ENCODE data around the gene ZNF516.

The ZNF516 gene

DNA sequence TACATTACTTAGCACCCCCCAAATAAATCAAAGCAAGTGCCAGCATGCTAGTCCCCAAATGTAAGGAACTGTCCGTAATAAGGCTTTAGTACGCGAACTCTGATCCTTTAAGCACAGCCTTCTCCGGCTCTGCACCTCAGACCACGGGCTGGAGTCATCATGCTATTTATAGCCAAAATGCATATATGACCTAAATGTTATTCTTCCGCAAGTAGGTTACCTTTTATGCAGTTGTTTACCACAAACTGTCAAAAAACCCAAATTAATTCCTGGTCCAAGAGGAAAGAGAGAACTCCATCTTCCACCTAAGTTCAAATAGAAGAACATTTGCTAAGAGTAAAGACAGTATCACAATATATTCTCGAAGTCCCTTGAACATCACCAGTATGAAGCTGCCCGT lies 42.7 kb downstream of the ZNF516 start:
- DNase-seq: no peak

DNA sequence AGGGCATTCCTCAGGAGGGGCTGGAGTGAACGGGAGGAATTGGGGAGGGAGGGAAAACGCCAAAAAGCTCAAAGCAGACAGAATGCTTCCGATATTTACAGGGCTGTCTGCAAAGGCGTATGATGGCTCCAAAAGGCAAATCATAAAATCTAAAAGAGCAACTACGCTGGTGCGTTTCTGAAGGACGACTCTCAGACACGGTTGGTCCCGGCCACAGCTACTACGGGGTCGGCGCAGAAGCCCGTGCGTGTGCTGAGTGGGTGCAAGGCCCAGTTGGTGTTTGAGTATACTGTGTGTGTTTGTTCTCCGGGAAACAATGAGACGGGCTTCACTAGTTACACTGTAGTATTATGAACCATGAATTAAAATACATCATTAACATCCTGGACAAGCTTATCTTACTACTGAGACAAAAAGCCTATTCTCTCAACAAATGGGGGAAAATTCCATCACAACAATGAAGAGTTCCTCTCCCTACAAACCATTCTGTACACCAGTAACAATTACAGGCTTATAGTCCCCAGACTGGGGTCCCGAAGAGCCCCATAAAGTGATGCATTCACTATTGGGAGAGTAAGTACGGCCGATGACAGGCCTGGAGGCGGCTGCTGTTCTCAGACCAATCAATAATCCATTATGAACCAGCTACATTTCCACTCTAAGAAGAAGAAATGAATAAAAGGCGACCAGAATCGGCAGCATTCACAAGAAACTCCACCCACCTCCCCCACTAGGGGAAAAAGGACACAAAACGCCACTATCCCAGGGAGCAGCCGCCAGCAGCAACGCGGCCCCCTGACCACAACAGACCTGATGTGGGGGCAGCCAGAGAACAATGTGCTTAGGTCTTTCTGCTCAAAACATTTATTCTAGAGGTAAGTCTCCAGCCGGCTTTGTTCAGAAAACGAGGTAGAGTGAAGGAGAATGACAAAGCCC lies 43.4 kb downstream of the ZNF516 start:
- peak; percentile 54 for DNase-seq

DNA sequence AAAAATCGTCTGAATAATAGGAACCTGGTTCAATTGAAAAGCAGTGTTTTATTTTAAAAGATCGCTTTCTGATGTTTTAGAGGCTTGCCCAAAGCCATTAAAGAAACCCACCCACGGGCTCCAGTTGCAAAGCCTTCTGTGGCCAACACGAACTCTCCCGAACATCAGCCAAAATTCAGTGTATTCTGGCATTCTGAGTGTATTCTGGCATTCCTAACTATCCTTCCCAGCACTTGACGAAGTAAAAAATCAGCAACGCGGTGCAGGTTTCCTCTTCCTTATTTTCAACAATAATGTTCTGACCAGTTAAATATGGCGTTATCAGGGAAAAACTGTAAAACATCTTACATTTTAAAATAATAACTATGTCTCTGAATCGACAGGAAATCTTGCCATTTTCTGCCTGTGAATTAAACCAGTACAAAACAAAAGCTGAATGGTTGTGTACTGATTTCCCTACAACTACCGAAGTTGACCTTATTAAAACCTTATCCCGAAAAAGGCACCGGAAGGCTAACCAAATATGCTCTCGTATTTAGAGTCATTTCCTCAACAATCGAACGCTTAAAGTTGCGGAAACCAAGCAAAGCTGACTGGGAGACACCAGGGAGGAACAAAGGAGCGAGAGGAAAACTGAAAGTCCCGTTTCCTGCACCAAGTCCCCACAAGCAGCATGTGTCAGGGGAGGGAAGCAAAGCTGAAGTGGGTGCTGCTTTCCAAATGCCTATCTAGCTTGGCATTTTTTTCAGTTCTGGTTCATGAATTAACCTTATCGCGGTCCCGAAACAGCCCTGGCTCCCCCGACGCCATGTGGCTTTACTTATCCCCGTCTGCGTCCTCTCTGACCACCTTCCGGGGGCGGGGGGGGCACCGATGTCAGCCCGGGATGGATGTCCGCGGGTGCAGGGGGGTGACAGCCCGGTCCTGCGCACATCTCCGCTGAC lies 44.3 kb downstream of the ZNF516 start:
- DNase-seq: peak; percentile 69

DNA sequence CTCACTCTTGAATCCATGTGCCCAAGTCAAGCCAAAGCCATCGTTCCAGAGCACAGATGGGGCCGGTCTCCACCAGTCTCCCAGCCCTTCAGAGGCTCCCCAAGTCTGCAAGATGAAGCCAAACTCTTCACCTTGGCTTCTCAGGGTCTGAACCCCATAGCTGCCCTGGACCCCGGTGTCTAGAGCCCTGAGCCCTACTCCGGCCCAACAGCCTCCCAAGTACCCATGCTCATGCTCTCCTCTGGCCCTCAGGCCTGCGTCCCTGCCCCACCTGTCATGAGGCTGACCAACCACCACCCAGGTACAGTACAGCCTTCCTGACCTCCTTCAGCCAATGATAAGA lies 46.0 kb downstream of the ZNF516 start:
- DNase-seq: peak; percentile 49

DNA sequence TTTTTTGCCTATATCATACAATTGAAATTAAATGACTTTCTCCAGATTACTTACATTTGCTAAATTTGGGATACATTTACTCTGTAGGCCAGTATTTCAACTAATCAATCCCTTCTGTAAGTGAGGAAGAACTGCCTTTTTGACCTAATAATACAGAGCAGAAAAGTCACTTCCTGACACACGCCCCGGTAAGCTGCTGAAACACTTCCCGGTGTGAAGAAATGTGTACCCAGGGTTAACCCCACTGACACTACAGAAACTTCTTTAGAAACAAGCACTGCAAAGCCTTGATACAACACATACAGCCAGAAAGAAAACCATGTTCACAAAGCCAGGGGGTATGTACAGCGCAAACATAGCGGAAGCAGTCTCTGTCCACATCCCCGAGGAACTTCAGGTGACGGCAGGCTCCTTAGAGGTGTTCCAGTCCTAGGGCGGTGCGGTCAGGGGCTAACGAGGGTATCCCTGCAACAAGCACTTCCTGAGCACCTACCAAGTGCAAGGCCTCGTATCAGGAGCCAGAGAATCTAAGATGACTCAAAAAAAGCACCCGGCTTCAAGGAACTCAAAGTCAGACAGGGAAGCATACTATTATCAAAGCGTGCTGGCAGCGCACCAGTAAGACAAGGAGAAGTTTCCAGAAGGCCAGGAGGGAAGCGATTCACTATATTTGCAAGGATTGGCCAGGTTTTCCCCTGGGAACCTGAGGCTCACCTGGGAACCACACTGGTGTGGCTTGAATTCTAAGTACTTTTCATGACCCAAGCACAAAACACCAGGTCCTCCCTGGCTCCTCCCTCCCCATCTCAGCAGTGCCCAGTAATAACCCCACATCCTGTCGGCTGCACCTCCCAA lies 46.6 kb downstream of the ZNF516 start:
- peak; percentile 52 for DNase-seq

GRCh38 chr18:76447258-76447890 lies 47.7 kb downstream of the ZNF516 start:
- DNase-seq: peak; percentile 44

DNA sequence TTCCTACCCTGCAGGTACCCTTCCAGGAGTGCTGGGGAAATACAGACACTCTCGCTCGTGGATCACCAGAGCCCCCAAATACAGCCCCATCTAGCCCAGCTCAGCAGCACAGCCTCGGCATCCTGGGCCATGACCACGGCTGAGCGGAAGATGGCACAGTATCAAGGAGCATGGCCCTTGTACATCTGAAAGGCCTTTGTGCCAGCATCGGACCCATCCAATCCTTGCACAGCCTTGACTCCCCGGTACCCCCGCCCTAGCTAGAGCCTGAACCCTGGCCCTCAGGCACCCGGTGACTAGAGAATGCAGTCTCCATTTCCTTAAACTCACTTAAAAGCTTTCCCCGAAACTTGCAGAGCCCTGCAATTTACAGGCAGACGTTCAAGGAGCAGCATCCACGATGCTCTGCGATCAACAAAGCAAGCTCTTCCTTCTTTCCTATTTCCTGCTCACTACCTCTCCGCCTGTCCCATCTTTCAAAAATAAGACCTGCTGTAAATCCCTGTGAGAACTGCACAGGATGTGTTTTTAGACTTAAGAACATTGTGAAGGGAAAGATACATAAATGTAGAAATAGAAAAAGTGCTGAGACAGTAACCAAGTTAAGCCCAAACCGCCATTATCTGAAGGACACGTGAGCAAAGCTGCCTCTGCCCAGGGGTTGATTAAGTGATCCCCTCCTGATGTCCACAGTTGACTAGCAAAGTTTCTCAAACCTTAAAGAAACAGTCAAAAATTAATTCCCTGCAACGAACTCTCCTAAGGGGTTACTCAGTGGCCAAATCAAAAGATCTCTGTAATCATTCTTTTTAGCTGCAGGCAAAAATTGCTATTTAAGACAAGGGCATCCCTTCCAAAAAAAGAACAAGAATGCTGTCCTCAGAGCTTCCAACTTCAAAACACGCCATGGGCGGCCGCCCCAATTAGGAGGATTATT lies 48.5 kb downstream of the ZNF516 start:
- peak; percentile 47 for DNase-seq

- peak; percentile 48 for DNase-seq
Measured at GRCh38 chr18:76445741-76446232, 49.3 kb downstream of the ZNF516 start.

DNA sequence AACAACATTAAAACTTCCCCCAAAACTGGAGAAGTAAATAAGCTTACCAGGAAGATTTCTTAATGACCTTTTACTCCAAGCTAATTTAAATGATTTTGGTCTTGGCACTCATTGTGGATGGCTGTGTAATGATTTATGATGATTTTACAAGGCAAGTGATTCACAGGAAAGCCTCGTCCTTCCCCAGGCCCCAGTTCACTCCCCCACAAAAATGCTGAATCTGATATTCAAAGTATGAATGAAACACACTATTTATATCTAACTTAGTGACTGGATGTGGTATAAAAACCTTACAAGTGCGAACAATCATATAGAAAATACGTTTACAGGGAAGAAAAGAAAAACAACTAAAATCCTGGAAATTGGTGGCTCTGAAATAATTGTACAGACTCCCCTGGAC lies 49.8 kb downstream of the ZNF516 start:
- no peak for DNase-seq

GRCh38 chr18:76444446-76445105 lies 50.5 kb downstream of the ZNF516 start:
- peak; percentile 33 for DNase-seq

DNA sequence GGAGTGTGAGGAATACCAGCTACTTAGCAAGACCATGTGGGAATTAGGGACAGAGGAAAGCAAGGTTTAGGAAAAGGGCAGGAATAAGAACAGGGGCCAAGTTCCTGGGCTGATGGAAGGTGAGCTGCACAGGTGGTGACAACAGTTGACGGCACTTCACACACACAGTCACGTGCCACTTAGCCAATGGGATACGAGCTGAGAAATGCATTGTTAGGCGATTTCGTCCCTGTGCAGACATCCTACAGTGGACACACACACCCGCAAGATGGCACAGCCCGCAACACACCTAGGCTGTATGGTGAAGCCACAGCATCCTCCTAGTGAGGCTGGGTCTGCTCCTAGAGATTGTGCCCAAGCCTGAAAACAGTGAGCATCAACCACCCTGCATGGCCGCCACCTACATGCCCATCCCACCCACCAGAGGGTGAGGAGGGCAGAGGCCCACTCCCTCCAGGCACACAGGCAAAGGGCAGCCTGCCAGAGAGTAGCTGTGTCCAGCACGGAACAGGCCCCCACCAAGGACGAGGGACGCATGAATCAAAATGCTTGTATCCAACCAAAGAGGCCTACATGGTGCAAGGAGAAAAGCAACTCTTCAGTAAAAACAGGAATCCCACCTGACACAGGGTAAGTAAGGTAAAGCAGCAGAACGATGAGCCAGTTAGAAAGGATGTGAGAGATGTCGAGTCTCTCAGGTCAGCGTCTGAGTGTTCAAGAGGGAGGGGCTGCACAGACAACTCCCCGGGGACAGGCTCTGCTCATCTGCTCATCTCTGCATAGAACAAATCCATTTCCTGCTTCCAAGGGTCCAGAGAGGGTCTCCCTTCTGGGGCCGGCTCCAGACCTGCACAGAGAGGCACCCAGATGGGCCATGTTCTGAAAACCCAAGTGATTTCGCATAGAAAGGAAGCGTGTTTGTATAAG lies 51.3 kb downstream of the ZNF516 start:
- DNase-seq: peak; percentile 35

- DNase-seq: peak; percentile 47
Measured at GRCh38 chr18:76442413-76443171, 52.5 kb downstream of the ZNF516 start.

GRCh38 chr18:76441668-76442412 lies 53.2 kb downstream of the ZNF516 start:
- DNase-seq: peak; percentile 42

DNA sequence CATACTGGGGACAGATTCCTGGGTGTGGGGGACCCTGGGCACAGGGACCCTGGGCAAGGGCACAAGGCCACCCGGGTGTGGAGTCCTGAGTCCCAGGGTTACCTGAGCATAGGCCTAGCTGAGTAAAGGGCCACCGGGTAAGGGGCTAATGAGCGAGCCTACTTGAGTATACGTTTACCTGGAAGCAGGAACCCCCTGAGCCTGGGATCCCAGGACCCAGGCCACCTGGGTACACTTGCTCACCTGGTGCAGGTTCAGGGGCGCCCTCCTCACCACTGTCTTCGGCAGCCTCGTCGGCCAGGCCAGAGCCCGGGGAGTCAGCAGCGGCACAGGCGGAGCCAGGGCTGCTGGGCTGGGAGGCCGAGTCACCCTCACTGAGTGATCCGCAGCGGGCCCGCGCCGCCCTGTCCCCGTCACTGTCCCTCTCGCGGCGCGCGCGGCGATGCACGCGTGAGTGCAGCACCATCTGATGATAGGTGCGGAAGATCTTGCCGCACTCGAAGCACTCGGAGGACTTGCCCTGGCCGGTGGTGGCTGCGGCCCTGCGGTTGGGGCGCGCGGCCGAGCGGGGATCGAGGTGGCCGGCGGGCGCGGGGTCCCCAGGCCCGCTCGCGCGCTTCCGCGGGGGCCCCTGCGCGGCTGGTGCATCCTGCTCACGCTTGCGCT lies 53.9 kb downstream of the ZNF516 start:
- peak; percentile 46 for DNase-seq

DNA sequence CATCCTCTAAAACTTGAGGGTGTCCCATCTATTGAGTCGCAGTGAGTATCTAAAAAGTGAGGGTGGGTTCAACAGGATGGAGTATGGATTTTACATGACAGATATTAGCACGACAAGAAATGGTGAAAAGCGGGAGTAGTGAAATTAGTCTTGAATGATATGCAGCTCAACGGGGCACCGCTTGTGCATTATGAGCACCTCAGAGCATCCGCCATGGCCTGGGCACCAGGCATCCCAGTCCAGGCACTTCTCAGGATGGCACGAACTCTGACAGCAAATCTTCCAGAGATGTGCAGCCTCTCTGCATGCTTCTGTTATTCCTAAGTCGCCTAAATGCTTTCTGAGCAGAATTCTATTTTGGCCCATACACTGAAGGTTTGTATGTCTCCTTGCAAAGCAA lies 57.1 kb downstream of the ZNF516 start:
- no peak for DNase-seq

- peak; percentile 28 for DNase-seq
Measured at GRCh38 chr18:76437011-76437410, 58.0 kb downstream of the ZNF516 start.

DNA sequence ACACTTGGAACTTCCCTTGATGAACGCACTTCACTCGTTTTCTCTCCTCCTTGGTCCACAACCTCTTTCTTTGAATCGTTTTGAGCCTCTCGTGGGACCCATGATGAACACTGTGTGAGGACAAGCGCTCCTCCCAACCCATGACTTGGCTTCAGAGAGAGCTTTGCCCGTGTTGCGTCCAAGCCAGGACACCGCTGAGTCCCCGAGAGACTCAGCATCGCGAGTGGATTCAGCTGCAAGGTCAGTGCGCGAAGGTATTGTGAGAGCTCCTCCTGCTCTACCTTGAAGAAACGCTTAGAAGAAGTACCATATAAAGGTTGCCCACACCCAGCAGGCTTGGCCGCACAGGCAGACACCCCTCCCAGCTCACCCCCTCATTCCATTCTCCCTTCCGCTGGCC lies 58.7 kb downstream of the ZNF516 start:
- peak; percentile 41 for DNase-seq

Data from activated CD8-positive, alpha-beta memory T cell treated with anti-CD3 and anti-CD28 coated beads for 24 hours (primary cell).